Epithelial cell of esophagus (primary cell): ENCODE results near the gene BICDL2.
"Not testable (repeated sequence)": the region's sequence is repeated elsewhere in the genome, so short reads cannot be mapped to it uniquely, and the experiment has no call there.

Experiments
- DNase-seq: peaks from one replicate; pipeline ENCODE4 v3.0.0; 2010; ENCODE audit warnings: low read depth
- H3K4me3 ChIP-seq: 2 replicates; pipeline ENCODE4 v1.5.1; 2011; ENCODE audit warnings: mild to moderate bottlenecking, low read length, control low read depth
- CTCF ChIP-seq: IDR thresholded peaks from 2 replicates; pipeline ENCODE4 v1.5.1; 2011; ENCODE audit warnings: low read depth, mild to moderate bottlenecking, low read length, control low read depth, inconsistent platforms; ENCODE audit not compliant: insufficient read depth; ENCODE audit errors: missing control alignments

BICDL2 gene

GRCh38 chr16:3076577-3076976 lies 39.8 kb upstream of the BICDL2 start:
- no peak for TF ChIP-seq CTCF
- no peak overlapping the region for H3K4me3 ChIP-seq
- no peak for DNase-seq

- DNase-seq, H3K4me3 ChIP-seq: not testable (repeated sequence)
Measured at GRCh38 chr16:3075946-3076345, 39.2 kb upstream of the BICDL2 start.

GRCh38 chr16:3075523-3075915 lies 38.8 kb upstream of the BICDL2 start:
- H3K4me3 ChIP-seq = no peak overlapping the region
- no peak for TF ChIP-seq CTCF

GRCh38 chr16:3074860-3075522 lies 38.2 kb upstream of the BICDL2 start:
- no peak for TF ChIP-seq CTCF
- no peak for DNase-seq
- H3K4me3 ChIP-seq = no peak overlapping the region

More at GRCh38 chr16:3075523-3075915, 38.8 kb upstream of the BICDL2 start:
- DNase-seq = no peak

GRCh38 chr16:3073448-3073847 lies 36.7 kb upstream of the BICDL2 start:
- no peak overlapping the region for H3K4me3 ChIP-seq
- DNase-seq = no peak
- no peak for TF ChIP-seq CTCF

GRCh38 chr16:3072576-3073263 lies 36.0 kb upstream of the BICDL2 start:
- H3K4me3 ChIP-seq, DNase-seq: not testable (repeated sequence)

- not testable (repeated sequence) for DNase-seq, H3K4me3 ChIP-seq
Measured at GRCh38 chr16:3072148-3072547, 35.4 kb upstream of the BICDL2 start.

- DNase-seq = no peak
- no peak overlapping the region for H3K4me3 ChIP-seq
- TF ChIP-seq CTCF = no peak
Measured at GRCh38 chr16:3071655-3072054, 34.9 kb upstream of the BICDL2 start.
